HG03571 (cell line): ENCODE results near the gene EIF1AX.
"Not testable (repeated sequence)": the region's sequence is repeated elsewhere in the genome, so short reads cannot be mapped to it uniquely, and the experiment has no call there.

Experiments used
- ATAC-seq: cut with Tn5 transposase; IDR thresholded peaks from one replicate; pipeline ENCODE4 v1.9.1; 2021; ENCODE audit not compliant: unreplicated experiment

EIF1AX gene

GRCh38 chrX:20127440-20127839, 14.2 kb downstream of the EIF1AX start:
- ATAC-seq = not testable (repeated sequence)

GRCh38 chrX:20126833-20127232, 14.8 kb downstream of the EIF1AX start:
- ATAC-seq = not testable (repeated sequence)

GRCh38 chrX:20124964-20125363, 16.7 kb downstream of the EIF1AX start:
- ATAC-seq = no peak

GRCh38 chrX:20118065-20118824, 23.4 kb downstream of the EIF1AX start:
- no peak for ATAC-seq

- no peak for ATAC-seq
Observed at GRCh38 chrX:20116577-20117240, 24.9 kb downstream of the EIF1AX start, which contains the start of gene MAP7D2. Gene MAP7D2, minus strand, starts transcription at chrX:20116907. Its CDS starts 28 bp downstream, at chrX:20116879.

GRCh38 chrX:20116087-20116576, 25.5 kb downstream of the EIF1AX start:
- ATAC-seq = no peak

- ATAC-seq = no peak
Observed at GRCh38 chrX:20112022-20112774, 29.4 kb downstream of the EIF1AX start.

- ATAC-seq = no peak
Observed at GRCh38 chrX:20111271-20111670, 30.4 kb downstream of the EIF1AX start.

GRCh38 chrX:20101934-20102581, 39.6 kb downstream of the EIF1AX start:
- ATAC-seq = no peak

GRCh38 chrX:20091499-20091898, 50.1 kb downstream of the EIF1AX start:
- ATAC-seq = no peak

GRCh38 chrX:20089845-20090244, 51.8 kb downstream of the EIF1AX start:
- ATAC-seq = no peak

GRCh38 chrX:20080277-20080676, 61.4 kb downstream of the EIF1AX start:
- no peak for ATAC-seq
